Measurements from ENCODE around the gene CSF2RB. TPM values are rescaled to one million over a fixed set of nuclear protein-coding genes. Genes with fewer than 3 reads are reported as not detected.

CSF2RB gene
- polyA plus RNA-seq (ENCODE audit: insufficient read length in 3 of 3), result 1 to 10 TPM; 2.3 to 2.6 (median 2.4) TPM

DNA sequence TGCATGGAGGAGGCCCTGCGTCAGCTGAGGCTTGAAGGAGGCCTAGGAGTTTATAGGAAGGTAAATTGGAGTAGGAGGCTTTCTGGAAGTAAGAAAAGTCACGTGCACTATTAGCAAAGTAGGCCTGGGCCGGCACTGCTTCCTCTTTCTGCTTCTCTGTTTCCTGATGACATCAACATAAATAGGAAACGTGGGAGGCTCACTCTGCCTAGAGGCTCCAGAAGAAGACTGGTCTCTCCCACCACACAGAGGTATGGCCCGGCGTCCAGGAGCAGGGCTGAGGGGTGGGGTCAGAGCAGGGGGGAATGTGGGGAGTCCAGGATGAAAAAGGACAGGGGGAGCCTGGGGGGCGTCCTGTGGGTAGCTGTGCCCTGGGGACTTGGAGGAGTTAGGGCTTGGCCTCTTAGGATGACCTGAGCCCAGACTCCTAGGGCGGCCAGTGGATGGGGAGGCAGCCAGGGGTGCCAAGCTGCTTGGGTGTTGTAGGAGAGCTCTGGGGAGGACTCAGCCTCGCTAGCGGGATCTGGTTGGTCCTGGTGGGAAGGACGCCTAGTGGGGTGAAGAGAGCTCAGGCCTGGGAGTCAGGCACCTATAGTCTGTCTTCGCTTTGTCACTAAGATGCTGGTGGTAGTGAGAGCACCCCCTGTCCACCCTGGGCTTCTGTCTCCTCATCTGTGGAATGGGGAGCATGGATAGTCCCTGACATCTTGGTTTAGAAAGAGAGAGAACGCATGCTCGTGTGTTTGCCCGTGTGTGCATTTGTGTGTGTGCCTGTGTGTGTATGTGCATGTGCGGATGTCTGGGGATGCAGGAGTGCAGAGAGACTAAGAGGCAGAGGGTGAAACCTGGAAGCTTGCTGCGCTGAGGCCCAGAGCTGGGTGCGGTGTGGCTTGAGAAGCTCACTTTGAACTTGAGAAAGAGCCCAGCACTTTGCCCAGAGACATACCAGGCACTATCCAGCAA is at the start of gene CSF2RB:
CSF2RB (plus strand) TSS at position 202 of the 963 bp plus-strand sequence. CDS start 8,580 bp downstream, outside the sequence.
- DNase-seq (ENCODE audit: low read depth in 3 of 3, low spot score in 2 of 3), result no peak

- no peak for DNase-seq (ENCODE audit: low read depth in 3 of 3, low spot score in 2 of 3)
Observed at GRCh38 chr22:36863979-36864378, 49.4 kb upstream of the CSF2RB start.

- no peak for DNase-seq (ENCODE audit: low read depth in 3 of 3, low spot score in 2 of 3)
Observed at GRCh38 chr22:36864454-36865215, 48.8 kb upstream of the CSF2RB start.

DNA sequence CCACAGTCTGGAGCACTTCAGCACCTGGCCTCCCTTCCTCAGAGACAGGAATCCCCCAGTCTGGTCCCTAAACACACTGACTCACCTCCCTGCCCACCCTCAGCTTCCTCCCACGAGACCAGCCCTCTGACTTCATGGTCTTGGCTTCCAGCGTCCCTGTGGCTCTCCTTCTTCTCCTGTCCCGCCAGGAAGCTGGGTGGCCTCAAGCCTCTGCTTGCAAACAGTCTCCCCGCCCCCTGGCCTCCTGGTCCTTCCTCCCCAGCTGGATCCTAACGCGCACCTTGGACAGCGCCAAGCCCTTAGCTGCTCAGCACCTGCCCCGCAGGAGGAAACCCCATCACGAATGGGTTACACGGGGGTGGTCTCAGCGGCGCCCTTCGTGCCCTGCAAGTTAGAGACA is 48.1 kb upstream of the CSF2RB start:
- DNase-seq (ENCODE audit: low read depth in 3 of 3, low spot score in 2 of 3), result peak in 1 of 3 donors; percentile 15

DNA sequence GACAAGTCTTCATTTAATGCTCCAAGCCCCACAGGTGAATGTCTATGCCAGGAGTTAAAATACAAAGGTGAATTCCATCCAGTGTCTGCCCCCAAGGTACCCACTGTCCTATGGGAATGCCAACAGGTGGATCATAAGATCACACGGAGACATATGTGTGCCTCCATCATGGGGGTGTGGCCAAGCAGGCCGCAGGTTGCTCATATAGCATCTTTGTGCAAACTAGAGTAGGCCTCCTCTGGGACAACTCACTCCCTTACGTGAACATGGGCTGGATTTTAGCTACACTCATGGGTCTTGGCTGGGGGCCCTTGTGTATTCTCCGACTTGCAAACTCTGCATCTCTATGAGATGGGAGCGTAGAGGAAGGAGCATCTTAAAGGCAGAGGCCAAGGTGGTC is 45.7 kb upstream of the CSF2RB start:
- no peak for DNase-seq (ENCODE audit: low read depth in 3 of 3, low spot score in 2 of 3)

GRCh38 chr22:36868546-36869181 is 44.8 kb upstream of the CSF2RB start:
- DNase-seq (ENCODE audit: low read depth in 3 of 3, low spot score in 2 of 3), result no peak

DNA sequence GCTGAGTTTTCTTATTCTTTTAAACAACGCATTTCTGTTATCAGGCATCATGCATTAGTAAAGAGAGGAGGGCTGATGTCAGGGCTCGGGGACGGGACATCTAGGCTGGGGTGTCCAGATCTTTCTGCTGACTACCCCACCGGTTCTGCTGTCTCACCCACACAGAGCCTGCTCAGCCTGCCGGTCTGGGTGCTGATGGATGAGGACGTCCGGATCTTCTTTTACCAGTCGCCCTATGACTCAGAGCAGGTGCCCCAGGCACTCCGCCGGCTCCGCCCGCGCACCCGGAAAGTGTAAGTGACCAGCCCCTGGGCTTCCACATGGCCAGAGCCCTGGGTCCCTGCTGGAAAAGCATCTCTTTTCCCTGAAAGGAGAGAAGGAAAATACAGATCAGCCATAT is 43.2 kb upstream of the CSF2RB start:
- no peak for DNase-seq (ENCODE audit: low read depth in 3 of 3, low spot score in 2 of 3)

GRCh38 chr22:36871669-36872081 is 41.8 kb upstream of the CSF2RB start:
- no peak for DNase-seq (ENCODE audit: low read depth in 3 of 3, low spot score in 2 of 3)

- DNase-seq (ENCODE audit: low read depth in 3 of 3, low spot score in 2 of 3), result no peak
Observed at GRCh38 chr22:36872084-36872483, 41.3 kb upstream of the CSF2RB start.

DNA sequence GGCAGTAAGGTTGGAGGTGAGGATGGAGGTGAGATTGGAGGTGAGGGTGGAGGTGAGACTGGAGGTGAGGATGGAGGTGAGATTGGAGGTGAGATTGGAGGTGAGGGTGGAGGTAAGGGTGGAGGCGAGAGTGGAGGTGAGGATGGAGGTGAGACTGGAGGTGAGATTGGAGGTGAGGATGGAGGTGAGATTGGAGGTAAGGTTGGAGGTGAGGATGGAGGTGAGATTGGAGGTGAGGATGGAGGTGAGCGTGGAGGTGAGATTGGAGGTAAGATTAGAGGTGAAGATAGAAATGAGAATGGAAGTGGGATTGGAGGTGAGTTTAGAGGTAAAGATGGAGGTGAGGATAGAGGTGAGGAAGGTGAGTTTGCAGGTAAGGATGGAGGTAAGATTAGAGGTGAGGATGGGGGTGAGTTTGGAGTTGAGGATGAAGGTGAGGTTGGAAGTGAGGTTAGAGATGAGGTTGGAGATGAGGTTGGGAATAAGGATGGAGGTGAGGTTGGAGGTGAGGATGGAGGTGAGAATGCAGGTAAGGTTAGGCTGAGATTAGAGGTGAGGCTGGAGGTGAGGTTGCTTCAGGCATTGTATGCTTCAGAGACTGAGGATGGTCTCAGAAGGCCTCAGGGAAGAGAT is 40.4 kb upstream of the CSF2RB start:
- DNase-seq (ENCODE audit: low read depth in 3 of 3, low spot score in 2 of 3), result no peak

GRCh38 chr22:36873614-36874308 is 39.7 kb upstream of the CSF2RB start:
- DNase-seq (ENCODE audit: low read depth in 3 of 3, low spot score in 2 of 3), result peak in 1 of 3 donors; percentile 15

DNA sequence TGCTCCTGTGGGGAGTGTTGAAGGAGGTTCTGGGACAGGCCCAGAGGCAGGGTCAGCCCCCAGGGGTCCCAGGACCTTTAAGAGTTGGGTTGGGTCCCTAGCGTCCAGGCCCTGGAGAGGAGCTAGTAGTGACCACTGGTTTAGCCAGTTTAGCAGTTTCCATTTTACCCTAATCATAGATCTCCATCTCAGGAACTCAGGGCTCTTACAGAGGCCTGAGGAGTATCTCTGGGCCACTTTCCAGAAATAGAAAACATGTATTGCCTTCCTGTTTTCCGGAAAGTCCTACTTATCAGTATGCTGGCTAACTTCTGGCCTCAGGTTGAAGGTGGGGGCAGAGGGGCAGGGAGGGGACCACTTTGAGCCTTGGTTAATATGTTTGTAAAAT is 39.1 kb upstream of the CSF2RB start:
- no peak for DNase-seq (ENCODE audit: low read depth in 3 of 3, low spot score in 2 of 3)

GRCh38 chr22:36874736-36875135 is 38.7 kb upstream of the CSF2RB start:
- DNase-seq (ENCODE audit: low read depth in 3 of 3, low spot score in 2 of 3), result no peak

- DNase-seq (ENCODE audit: low read depth in 3 of 3, low spot score in 2 of 3), result no peak
Observed at GRCh38 chr22:36875741-36876140, 37.7 kb upstream of the CSF2RB start.

DNA sequence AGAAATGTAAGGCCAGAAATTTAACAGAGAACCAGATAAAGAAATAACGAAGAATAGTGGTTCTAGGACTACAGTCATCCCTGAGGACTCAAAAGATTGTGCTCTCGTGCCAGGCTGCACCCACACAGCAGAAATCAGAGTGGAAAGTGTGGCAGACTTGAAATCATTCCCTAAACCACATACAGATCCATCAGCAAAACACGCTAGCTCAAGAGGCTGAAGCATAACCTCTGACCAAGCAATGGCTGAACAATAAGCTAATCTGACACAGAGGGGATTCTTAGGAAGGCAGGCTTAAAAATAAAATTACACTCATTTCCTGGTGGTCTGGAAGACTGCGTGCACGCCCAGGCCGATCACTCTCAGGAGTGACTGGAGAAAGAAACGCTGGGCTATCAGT is 33.7 kb upstream of the CSF2RB start:
- DNase-seq (ENCODE audit: low read depth in 3 of 3, low spot score in 2 of 3), result no peak

DNA sequence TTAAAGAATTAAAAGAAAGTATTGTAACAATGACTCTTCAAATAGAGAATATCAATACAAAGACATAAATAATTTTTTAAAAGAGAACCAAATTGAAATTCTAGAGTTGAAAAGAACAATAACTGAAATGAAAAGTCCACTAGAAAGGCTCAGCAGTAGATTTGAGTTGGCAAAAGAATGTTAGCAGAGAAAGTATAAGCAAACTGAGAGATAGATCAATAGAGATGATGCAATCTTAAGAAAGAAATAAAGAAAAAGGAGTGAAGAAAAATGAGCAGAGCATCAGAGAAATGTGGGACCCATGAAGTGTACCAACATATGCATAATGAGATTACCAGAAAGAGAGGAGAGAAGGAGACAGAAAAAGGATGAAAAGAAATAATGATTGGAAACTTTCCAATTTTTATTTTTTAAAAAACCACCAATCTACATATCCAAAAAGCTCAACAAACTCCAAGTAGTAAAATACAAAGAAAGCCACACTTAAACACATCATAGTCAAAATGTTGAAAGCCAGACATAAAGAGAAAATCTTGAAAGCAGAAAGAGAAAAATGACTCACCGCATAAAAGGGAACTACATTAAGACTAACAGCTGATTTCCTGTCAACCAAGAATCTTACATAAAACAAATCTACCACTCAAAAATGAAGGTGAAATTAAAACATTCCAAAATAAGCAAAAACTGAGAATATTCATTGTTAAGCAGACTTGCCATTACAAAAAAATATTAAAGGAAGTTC is 31.8 kb upstream of the CSF2RB start:
- DNase-seq (ENCODE audit: low read depth in 3 of 3, low spot score in 2 of 3), result no peak

GRCh38 chr22:36884349-36885158 is 28.9 kb upstream of the CSF2RB start:
- DNase-seq (ENCODE audit: low read depth in 3 of 3, low spot score in 2 of 3), result no peak

DNA sequence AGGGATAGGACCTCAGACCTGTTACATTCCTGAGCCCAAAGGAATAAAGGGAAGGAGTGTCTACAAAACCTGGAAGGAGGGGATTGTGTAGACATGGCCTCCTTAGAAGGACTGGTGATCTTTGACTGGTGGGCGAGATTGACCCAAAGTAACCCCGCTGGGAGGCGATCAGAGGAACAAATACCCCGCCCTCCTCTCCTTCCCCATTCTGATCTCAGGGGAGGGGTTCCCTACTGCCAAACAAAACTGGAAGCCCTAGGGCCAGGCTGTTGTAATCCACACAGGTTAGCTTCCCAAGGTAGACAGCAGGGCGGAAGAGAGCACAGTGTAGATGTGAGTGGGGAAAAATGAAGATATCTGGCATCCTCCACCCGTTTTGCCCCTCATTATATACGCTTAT is 28.0 kb upstream of the CSF2RB start:
- no peak for DNase-seq (ENCODE audit: low read depth in 3 of 3, low spot score in 2 of 3)

DNA sequence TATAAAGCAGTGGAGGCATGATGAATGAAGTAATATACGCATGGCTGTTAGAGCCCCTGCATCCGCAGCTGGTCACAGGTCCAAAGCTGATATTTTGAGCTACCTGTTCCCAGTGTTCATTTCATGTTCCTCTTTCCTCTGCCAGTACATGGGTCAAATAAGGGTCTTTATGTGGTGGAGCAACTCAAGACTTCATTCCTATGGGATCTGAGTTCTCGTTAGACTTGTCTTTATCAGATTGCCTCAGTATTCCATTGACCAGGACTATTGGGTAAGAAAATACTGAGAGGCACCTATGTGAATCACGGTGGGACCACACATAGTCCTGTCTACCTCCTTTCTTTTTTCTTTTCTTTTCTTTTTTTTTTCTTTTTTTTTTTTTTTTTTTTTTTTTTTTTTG is 27.4 kb upstream of the CSF2RB start:
- DNase-seq (ENCODE audit: low read depth in 3 of 3, low spot score in 2 of 3), result no peak

All from right renal cortex interstitium (tissue), 3 donors.